Measurements from ENCODE around the gene DUSP11.

DNA sequence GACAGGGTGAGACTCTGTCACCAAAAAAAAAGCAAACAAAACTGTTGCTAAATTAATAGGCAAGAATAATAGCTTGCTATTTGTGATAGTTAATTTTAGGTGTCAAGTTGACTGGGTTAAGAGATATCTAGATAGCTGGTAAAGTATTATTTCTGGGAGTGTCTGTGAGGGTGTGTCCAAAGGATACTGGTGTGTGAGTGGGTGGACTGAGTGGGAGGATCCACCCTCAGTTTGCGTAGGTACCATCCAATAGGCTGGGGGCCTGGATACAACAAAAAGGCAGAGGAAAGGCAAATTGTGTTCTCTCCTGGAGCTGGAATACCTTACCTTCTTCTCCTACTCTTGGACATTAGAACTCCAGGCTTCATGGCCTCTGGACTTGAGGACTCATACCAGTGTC is 15.0 kb downstream of the DUSP11 start:
- TF ChIP-seq ZNF217 (CRISPR knock-in tag; IDR thresholded peaks at IDR 0.05) = no peak
- TF ChIP-seq, protein P1, sequence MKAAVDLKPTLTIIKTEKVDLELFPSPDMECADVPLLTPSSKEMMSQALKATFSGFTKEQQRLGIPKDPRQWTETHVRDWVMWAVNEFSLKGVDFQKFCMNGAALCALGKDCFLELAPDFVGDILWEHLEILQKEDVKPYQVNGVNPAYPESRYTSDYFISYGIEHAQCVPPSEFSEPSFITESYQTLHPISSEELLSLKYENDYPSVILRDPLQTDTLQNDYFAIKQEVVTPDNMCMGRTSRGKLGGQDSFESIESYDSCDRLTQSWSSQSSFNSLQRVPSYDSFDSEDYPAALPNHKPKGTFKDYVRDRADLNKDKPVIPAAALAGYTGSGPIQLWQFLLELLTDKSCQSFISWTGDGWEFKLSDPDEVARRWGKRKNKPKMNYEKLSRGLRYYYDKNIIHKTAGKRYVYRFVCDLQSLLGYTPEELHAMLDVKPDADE (conservative IDR thresholded peaks at IDR 0.05; ENCODE audit: control insufficient read depth, low read depth, low read length) = no peak
- TF ChIP-seq, protein P2, sequence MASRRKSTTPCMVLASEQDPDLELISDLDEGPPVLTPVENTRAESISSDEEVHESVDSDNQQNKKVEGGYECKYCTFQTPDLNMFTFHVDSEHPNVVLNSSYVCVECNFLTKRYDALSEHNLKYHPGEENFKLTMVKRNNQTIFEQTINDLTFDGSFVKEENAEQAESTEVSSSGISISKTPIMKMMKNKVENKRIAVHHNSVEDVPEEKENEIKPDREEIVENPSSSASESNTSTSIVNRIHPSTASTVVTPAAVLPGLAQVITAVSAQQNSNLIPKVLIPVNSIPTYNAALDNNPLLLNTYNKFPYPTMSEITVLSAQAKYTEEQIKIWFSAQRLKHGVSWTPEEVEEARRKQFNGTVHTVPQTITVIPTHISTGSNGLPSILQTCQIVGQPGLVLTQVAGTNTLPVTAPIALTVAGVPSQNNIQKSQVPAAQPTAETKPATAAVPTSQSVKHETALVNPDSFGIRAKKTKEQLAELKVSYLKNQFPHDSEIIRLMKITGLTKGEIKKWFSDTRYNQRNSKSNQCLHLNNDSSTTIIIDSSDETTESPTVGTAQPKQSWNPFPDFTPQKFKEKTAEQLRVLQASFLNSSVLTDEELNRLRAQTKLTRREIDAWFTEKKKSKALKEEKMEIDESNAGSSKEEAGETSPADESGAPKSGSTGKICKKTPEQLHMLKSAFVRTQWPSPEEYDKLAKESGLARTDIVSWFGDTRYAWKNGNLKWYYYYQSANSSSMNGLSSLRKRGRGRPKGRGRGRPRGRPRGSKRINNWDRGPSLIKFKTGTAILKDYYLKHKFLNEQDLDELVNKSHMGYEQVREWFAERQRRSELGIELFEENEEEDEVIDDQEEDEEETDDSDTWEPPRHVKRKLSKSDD (conservative IDR thresholded peaks at IDR 0.05; ENCODE audit: low read length) = no peak
- no peak for TF ChIP-seq NR2C2 (CRISPR knock-in tag; IDR thresholded peaks at IDR 0.05)
- no peak for TF ChIP-seq NR2C2 (tag; IDR thresholded peaks at IDR 0.05)
- TF ChIP-seq, protein P3, sequence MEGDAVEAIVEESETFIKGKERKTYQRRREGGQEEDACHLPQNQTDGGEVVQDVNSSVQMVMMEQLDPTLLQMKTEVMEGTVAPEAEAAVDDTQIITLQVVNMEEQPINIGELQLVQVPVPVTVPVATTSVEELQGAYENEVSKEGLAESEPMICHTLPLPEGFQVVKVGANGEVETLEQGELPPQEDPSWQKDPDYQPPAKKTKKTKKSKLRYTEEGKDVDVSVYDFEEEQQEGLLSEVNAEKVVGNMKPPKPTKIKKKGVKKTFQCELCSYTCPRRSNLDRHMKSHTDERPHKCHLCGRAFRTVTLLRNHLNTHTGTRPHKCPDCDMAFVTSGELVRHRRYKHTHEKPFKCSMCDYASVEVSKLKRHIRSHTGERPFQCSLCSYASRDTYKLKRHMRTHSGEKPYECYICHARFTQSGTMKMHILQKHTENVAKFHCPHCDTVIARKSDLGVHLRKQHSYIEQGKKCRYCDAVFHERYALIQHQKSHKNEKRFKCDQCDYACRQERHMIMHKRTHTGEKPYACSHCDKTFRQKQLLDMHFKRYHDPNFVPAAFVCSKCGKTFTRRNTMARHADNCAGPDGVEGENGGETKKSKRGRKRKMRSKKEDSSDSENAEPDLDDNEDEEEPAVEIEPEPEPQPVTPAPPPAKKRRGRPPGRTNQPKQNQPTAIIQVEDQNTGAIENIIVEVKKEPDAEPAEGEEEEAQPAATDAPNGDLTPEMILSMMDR (IDR thresholded peaks at IDR 0.05 in 2 of 3, conservative IDR thresholded peaks at IDR 0.05 in 1 of 3; ENCODE audit: insufficient read depth in 2 of 3, low read depth in 1 of 3, low read length in 3 of 3) = no peak
- TF ChIP-seq STAG1 (CRISPR knock-in tag; IDR thresholded peaks at IDR 0.05; ENCODE audit: borderline replicate concordance) = no peak
- no peak for TF ChIP-seq HNRNPLL (IDR thresholded peaks at IDR 0.05; ENCODE audit: low read depth, low read length, poor library complexity, severe bottlenecking)
- TF ChIP-seq FOSL1 (tag; conservative IDR thresholded peaks at IDR 0.05) = no peak
